GM19467 (cell line): ENCODE data around the gene MAGI2.

Experiments used
- ATAC-seq: cut with Tn5 transposase; IDR thresholded peaks from one replicate; pipeline ENCODE4 v1.9.1; 2021; ENCODE audit warnings: mild to moderate bottlenecking, moderate library complexity; ENCODE audit not compliant: unreplicated experiment

Gene MAGI2

DNA sequence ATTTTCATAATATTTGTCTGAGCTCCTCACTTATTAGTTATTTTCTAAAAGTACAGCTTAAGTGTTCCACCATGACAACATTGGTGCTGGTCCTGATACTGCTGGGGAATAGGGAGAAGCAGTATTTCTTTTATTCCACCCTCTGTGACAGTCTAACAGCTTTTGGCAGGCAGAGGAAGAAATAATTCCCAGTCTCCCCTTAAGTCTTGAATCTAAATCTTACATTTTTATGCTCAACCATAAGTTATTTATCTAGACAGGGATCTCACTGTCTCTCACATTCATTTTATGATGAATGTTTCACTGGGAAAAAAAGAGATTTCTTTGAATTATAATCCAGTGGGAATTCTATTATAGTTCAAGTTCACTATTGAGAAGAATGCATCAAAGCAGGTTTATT is 71.5 kb downstream of the MAGI2 start:
- no peak for ATAC-seq

DNA sequence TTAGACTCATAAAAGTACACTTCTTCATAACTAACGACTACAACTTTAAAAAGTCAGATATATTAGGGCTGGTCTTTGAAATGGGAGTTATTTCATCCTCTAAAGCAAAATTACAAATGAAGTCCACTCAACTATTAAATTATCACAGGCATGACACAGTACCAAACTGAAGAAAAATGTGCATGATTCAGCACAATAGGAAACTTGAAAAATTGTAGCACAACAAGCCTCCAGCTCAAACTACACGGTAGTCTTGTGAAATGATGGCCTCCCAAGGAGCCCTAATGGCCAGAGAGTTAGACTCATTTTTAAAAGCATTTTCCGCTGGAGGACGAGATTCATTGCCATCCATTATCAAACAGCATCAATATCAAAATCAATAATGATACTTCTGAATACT is 76.4 kb downstream of the MAGI2 start:
- no peak for ATAC-seq

DNA sequence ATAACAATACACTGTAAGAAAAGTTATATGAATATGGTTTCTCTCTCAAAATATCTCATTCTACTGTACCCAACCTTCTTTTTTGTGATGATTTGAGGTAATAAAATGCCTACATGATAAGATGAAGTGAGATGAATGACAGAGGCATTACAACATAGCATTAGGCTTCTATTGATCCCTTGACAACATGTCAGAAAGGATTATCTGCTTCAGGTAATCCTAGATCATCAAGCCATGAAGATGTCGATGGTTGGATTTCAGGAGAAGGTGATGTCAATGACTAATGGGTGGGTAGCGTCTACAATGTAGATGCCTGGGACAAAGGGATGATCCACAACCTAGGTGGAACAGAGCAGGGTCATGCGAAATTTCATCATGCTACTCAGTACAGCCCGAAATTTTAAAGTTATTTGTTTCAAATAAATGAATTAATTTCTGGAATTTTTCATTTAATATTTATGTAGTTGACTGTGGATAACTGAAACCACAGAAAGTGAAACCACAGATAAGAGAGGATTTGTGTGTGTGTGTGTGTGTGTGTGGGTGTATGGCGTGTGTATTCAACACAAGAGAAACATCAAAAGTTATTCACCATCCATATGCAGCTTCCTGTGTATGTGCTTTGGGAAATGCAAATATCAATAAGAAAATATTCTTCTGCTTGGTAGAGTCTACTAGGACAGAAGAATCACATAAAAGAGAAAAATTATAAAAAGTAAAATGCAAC is 77.0 kb downstream of the MAGI2 start:
- no peak for ATAC-seq

DNA sequence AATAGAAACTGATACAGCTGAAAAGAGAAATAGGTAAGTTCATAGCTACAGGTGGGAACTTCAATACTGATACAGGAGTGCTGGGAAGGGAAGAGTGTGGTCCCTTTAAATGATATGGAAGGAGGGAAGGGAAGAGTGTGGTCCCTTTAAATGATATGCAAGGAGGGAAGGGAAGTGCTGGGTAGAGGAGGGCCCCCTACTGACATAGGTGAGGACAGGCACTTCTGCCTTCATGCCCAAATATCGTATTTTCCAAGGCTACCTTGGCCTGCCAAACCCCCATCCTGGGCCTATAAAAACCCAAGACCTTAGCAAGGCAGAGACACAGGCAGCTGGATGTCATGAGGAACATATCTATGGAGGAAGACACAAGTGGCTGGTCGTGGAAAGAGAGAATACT is 92.3 kb downstream of the MAGI2 start:
- no peak for ATAC-seq

DNA sequence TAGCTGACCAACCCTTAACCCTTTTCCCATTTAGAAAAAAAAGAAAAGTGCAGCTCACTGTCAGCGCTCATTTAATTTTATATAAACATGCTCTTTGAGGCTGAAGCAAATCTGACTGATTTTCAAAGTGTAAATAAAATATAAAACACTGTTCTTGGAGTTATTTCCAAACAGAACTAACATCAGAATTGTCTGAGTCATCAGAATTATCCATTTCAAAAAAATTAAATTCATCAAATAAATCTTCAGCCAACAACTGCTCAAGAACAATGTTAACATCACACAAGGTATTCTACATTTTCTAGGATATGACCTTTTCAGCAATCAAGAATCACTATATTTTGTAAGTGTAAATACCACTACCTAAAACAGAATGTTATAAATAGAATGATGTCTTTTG is 93.6 kb downstream of the MAGI2 start:
- ATAC-seq = no peak

- no peak for ATAC-seq
Measured at GRCh38 chr7:79357101-79357500, 96.4 kb downstream of the MAGI2 start.

DNA sequence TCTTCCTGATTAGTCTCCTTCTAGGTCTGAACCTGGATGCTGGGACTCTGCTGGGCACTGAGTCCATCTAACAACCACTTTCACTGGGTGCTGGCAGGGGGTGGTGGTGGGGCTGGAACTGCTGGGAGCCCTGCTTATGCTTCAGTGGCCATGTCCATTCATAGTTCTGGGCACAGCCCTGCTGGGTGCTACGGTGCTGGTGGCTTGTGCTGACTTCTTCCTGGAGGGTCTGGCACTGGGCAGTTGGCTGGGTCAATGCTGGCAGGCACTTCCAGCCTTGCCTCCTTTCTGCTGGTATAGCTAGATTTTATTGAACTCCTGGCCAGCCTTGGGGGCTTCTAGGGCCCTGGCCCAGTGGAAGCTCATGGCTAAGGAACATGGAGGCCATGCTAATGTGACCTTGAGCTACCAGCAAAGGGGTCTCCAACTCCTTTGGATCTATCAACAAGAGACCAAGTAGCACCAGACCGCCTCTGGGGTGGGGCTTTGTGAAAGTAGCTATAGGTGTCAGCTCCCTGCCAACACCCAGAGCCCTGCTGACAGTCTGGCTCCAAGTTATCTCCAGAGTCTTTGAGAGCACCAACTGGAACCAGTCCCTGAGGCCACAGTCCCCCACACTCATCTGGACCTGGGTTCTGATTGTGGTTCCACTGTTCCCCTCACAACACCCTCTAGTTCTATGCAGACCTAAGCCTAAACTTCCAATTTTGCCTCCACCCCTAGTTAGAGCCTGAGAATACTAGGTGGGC is 99.6 kb downstream of the MAGI2 start:
- ATAC-seq = no peak

GRCh38 chr7:79352323-79352722 is 101.1 kb downstream of the MAGI2 start:
- ATAC-seq = no peak

GRCh38 chr7:79347351-79347750 is 106.1 kb downstream of the MAGI2 start:
- ATAC-seq = no peak

DNA sequence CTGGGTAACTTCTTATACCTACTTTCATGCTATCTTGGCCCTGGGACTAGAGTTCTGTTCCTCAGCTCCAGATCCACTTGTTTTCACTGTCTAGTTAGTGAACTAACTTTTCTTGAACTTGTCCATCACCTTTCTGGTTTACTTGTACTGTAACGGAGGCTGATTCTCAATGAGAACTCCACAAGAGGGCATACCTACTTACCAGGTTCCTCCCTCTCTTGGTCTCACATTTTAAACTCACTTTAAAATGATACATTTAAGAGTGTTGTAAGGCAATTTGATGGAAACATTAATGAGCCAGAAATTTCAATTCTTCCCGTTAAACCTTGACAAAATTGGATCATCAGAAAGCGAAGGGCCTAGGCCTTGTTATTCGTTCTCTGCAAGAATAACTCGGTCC is 111.6 kb downstream of the MAGI2 start:
- ATAC-seq = no peak

DNA sequence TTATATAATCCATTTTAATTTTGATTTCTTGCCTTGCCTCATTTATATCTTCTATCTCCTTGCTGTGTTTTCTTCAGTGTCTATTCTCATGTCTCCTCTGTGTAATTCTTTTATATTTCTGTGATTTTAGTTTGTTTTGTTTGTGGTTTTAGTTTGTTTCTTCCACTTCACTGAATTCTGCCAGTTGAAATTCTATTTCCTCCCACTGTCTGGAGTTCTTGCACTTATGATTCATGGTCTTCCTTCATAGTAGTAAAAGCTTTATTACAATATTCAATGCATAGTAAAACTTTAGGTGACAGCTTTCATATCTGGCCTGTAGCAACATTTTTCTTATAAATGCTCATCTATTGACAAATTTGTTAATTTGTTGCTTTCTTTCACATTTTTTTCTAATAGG is 113.3 kb downstream of the MAGI2 start:
- no peak for ATAC-seq

DNA sequence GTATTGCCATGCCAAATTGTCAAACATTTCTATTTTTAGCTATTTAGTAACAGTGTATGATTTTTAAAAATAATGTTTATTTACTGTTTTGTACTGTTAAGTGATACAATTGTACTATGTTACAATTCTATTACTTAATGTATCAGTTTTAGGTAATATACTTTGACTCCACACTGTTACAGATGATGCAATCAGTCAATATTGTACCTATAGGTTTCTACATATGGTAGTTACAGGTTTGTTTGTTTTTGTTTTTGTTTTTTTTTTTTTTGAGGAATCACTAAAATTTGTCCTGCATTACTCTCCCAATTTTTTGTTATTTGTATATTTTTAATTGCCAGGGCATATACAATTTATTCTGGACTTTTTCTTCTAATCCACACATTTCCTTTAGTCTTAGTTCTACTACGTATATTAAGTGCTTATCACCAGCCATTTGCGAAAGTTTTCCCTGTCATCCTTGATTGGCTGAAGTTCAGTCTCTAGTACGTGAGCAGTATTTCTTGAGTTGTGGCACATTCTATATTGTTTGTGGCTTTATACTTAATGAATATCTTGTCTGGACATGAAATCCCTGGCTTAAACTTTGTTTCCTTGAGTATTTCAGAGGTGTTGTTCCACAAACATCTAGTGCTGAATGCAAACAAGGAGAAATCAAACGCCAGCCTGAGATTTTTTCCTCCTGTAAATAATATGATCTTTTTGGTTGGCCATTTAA is 114.1 kb downstream of the MAGI2 start:
- ATAC-seq = no peak

- no peak for ATAC-seq
Measured at GRCh38 chr7:79337717-79338116, 115.8 kb downstream of the MAGI2 start.

GRCh38 chr7:79334841-79335240 is 118.6 kb downstream of the MAGI2 start:
- ATAC-seq = no peak

DNA sequence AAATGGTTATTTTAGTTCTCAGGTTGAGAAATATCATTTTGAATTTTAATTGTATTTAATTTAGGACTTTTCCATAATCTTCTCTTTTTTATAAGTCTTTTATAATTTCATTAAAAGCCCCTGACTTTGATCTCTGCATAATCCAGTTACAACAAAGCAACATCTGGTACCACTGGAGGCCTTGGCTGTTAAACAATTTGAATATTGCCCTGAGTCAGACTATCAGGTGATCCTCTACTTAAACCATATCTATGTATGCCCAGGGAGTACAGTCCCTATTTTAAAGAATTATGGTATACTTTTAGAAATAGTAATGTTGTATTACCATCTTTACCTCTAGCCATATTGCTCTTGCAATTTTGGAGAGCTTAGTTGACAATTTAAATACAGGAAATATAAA is 119.1 kb downstream of the MAGI2 start:
- ATAC-seq = no peak

DNA sequence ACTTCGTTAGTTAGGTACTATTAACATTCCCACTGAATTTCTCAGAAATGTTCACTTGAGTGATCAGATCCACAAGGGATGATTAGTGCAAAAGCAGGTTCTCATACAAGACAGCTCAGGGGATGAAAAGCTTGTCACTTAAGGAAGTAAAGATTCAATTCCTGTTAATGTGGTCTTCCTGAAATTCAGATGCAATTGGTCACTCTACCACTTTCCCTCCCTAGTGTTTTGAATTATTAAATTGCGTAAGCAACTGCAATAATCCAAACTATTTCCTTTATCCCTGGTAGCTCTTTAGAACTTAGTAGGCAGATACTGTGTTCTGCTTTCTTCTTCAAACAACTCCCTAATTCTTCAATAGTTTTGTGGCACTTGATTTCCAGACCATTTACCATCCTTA is 121.4 kb downstream of the MAGI2 start:
- ATAC-seq = no peak

GRCh38 chr7:79329464-79329863 is 124.0 kb downstream of the MAGI2 start:
- ATAC-seq = no peak

DNA sequence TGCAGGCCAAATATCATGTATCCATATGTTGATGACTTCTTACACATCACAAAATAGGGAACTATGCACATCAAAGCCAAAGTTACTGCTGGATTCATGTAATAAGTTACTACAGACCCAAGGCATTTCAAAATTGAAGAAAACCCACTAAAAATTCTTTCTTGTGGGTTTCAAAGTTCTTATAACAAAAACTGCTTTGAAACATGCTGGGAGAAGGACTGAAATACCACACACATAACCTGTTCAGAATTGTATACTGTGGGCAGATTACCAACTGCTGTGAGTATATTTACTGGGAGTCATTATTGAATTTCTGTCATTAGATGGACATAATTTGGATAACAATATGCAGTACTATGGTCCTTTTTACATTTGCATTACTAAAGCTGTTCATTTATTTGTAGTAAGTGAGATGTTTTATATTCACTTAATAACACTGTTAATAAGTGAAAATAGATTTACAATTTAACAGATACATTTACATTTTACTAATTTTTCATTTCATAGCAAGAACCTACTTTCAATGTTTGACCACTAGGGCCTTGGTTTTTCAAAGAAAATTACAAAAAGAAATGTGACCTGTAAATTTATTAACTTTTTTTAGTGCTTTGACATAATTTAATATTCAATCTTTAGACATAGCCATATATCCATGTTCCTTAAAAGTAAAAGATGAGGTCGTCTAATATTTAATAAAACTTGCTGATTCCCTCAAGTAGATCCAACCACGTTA is 132.6 kb downstream of the MAGI2 start:
- ATAC-seq = no peak

DNA sequence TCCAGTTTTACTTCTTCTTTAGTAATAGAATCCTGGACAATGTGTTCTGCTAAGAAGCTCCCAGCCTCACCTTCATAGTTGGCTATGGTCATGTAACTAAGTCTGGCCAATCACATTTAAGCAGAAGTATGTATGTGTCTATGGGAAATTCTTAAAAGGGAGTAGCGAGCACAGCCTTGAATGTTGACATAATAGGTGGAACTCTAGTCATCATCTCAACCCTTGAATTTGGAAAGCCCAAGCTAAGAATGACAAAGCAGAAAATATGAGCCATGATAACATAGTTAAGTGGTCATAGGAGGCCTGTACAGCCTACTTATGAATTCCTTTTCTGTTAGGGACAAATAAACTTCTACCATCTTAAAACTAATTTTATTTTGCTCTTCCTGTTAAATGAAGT is 134.1 kb downstream of the MAGI2 start:
- ATAC-seq = no peak

DNA sequence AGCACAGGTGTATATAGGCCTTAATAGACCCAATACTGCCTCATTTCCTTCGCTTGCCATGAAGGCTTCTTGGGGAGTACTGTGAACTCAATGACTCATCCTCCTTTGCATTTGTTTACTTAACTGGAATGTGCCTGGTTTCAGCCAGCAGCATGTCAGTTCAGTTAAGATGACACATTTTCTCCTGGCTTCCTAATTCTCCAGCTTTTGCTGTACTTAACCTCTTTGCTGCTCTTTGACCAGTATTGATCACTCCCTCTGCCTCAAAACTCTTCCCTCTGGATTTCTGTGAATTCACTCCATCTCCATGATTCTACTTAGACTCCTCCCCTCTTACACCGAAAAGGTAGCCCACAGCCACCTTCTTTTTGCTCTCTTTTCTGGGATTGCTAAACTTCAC is 135.7 kb downstream of the MAGI2 start:
- no peak for ATAC-seq

DNA sequence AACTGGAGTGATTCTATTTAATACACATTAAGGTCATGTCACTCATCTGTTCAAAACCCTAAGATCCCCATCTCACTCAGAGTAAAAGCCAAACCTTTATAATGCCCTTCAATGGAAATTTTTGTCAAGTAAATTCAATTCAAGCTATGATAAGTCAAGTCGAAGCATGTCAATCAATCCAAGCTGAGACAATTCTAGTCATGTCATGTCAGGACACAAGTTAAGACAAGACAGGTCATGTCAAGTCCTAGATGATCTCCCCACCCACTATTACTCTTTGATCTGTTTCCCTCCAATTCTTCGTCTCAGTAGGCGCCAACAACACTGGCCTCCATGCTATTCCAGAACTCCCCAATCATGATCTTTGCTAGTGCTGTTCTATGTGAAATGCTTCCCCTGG is 141.4 kb downstream of the MAGI2 start:
- no peak for ATAC-seq
